Activated gamma-delta T cell treated with Interleukin-2 at 50 U/mL for 16 hours (primary cell): ENCODE measurements around the gene CIAO2A.

Experiments used
- DNase-seq: peaks from one replicate; pipeline ENCODE4 v3.0.0-alpha.2; 2020

CIAO2A gene

DNA sequence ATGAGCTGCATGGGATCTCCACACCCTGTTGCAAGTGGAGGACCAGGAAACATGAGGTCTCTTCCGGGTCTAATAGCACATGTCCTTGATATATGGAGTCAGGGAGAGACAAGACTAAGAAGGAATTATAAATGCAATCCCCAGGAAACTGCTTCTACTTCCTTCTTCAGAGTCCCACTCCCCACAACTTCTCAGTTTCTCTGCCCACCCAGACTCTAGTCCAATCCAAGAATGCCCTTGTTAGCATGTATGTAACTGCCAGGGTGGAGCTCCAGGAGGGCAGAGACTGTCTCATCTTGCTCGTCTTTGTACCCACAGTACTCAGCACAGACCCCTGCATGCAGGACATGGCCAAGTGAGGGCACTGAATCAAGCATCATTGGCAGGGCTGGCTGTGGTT, 55.7 kb downstream of the CIAO2A start:
- no peak for DNase-seq

DNA sequence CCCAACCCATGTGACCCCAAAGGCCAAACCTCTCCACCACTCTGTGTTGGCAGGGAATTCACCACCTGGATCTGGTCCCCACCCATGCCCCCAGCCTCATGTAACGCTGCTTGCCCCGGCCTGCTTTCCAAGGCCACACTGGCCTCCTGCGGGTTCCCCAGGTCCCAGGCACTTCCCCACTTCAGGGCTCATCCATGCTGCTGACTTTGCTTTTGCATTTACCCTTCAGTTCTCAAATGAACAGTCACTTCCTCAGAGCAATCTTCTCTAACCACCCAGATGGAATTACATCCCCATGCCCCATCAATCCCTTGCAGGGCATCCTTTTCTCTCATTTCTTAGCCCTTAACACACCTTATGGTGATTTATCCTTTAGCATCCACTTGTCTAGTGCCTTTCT, 56.5 kb downstream of the CIAO2A start:
- no peak for DNase-seq

DNA sequence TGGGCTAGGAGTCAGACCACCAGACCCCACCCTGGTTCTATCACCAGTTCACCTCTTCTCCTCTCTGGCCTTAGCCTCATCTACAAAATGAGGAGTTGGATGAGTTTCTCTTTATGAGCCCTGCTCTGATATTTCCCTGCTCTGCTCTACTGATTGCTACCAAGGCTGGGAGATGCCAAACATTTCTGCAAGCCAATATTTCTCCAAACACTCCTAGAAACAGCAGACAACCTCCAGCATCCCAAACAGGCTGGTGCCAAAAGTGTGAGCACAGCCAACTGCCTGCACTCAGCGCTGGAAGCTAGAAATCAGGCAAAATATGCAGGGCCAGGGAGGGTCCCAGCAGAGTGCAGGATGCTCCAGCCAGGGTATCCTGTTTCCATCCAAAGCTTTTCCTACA, 58.1 kb downstream of the CIAO2A start:
- DNase-seq = no peak

DNA sequence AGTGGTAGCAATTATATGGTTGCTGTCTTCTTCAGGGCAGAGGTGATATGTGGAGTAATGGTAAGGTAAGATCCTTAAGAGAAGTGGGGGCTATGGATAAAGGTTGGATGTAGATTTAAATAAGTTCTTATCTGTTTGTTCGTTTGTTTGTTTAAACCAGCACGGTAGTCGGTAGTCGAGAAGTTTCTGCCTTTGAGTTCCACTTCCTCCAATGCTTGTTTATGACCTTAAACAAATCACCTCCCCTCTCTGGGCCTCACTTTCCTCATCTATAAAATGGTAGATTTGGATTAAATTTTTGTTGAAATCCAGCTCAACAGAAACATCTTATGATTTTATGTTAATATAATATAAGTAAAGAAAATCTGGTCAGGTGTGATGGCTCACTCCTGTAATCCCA, 59.1 kb downstream of the CIAO2A start:
- no peak for DNase-seq

GRCh38 chr15:64032329-64032728, 61.3 kb downstream of the CIAO2A start:
- DNase-seq = no peak

DNA sequence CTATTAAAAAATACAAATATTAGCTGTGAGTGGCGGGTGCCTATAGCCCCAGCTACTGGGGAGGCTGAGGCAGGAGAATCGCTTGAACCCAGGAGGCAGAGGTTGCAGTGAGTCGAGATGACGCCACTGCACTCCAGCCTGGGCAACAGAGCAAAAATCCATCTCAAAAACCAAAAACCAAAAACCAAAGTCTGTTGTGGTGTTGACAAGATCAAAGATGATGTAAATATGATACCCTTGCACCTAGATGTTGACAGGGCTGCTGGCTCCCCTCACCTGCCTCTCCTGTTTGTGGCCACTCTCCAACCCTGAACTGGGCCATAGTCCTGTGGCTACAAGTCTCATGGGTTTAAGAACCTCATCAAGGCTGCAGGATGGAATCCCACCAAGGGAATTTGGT, 63.5 kb downstream of the CIAO2A start:
- no peak for DNase-seq

GRCh38 chr15:64029633-64030032, 64.0 kb downstream of the CIAO2A start:
- DNase-seq = peak; percentile 22

- DNase-seq = no peak
Measured at GRCh38 chr15:64029110-64029509, 64.5 kb downstream of the CIAO2A start.

DNA sequence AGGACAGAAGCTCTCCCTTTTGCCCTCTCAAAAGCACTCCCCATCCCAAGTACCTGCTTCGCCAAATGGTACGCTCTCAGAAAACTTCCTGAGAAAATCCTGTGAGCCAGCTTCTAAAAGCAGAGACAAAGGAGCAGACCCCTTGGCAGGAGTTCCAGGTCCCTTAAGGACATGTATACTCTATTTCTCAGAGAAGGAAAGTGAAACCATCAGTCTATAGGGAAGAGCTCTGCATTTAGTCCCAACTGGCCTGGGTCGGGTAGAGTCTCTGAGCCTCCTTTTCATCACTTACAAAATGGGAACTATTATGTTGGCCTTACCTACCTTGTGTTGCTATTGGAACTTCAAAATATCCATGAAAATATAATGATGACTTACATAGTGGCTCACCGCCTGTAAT, 67.0 kb downstream of the CIAO2A start:
- no peak for DNase-seq

GRCh38 chr15:64024172-64025050, 69.2 kb downstream of the CIAO2A start:
- no peak for DNase-seq

DNA sequence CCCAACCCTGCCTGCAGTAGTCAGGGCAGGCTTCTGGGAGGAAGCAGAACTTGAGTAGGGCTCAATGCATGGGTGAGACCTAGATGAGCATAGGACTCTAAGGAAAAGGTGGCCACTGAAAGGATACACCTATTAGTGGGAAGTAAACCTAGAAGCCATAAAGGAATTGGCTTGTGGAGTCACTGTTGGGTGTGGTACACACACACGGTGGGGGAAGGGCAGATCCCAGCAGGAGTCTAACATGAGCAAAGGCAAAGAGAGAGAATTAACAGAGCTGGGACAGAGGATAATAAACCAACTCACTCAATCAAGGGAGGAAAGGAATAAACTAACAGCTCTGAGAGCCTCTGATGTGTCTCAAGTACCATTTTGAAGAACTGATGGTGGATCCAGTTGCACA, 70.4 kb downstream of the CIAO2A start:
- no peak for DNase-seq

DNA sequence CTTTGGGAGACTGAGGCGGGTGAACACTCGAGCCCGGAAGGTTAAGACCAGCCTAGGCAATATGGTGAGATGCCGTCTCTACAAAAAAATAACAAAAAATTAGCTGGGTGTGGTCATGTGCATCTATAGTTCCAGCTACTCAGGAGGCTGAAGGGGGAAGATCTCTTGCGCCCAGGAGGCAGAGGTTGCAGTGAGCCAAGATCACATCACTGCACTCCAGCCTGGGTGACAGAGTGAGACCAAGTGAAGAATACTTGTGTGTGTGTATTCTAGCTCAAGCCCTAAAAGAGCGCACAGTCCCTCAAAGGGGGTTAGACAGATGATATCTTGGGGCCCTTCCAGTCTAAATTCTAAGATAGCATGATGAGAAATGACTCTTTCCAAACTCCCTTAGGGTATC, 71.1 kb downstream of the CIAO2A start:
- DNase-seq = no peak
